Rectal smooth muscle tissue (tissue), 1 donor: Measurements from ENCODE around the gene SLC13A4.
"Not testable (repeated sequence)": the region's sequence is repeated elsewhere in the genome, so short reads cannot be mapped to it uniquely, and the experiment has no call there.

Experiments used
- H3K27ac ChIP-seq: one replicate; pipeline ENCODE4 v1.7.0; 2013; ENCODE audit warnings: low read depth, low read length, inconsistent platforms
- H3K27me3 ChIP-seq: one replicate; pipeline ENCODE4 v1.7.0; 2013; ENCODE audit warnings: low read length; ENCODE audit not compliant: control insufficient read depth, insufficient read depth
- H3K36me3 ChIP-seq: one replicate; pipeline ENCODE4 v1.7.0; 2013; ENCODE audit warnings: low read length; ENCODE audit not compliant: control insufficient read depth, insufficient read depth
- H3K4me1 ChIP-seq: one replicate; pipeline ENCODE4 v1.7.0; 2013; ENCODE audit warnings: low read length; ENCODE audit not compliant: control insufficient read depth, insufficient read depth
- H3K4me3 ChIP-seq: one replicate; pipeline ENCODE4 v1.7.0; 2013; ENCODE audit warnings: low read length
- H3K9ac ChIP-seq: one replicate; pipeline ENCODE4 v1.7.0; 2013; ENCODE audit warnings: low read length

The SLC13A4 gene

DNA sequence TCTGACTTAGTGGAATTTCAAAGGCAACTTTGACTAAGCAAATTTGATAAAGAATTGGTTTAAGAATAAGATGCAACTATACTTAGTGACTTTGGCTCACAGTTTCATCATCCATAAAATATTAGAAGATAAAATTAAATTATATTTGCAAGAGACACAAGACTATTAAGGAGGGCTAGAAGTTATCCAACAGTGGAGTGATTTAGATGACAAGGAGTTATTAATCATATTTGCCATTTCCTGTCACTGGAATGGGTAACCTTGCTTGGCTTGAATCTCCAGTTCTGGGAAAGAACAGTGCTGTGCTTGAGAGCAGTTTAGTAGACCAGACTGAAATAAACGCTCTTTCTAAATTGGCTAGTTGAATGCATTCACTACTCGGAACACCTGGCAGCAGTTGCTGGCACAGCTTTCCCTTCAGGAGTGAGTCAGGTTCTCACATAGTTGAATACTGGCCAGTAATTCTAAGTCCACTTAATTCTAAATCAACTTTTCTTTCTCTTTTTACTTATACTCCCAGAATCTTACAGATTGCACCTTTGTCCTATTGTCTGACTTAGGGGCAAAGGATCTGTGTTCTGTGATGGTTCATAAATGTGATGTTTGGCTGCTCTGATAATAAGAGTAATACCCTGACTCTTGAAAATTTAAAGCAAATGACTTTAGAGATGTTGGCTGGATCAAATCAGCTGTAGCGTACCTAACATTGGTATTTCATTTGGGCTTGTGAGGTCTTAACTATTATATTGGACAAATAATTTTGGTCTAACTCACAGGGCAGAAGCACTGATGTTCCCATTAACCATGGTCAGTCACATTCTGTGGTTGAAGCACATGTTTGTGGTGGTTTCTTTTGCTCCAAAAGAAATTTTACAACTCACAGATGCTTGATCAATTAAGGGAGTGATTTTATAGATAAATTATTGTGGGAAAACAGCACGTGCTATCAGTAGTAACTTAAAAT lies 49.1 kb downstream of the SLC13A4 start:
- no peak overlapping the region for H3K27ac ChIP-seq
- peaks cover 10% of the 10 kb centered on the region for H3K4me1 ChIP-seq
- no peaks in the 10 kb centered on the region for H3K27me3 ChIP-seq
- H3K4me3 ChIP-seq: no peak overlapping the region
- H3K36me3 ChIP-seq: no peaks in the 10 kb centered on the region
- no peak overlapping the region for H3K9ac ChIP-seq

- H3K4me1 ChIP-seq: peaks cover 11% of the 10 kb centered on the region
- H3K4me3 ChIP-seq: no peak overlapping the region
- H3K36me3 ChIP-seq: no peaks in the 10 kb centered on the region
- H3K9ac ChIP-seq: no peak overlapping the region
- H3K27me3 ChIP-seq: no peaks in the 10 kb centered on the region
- H3K27ac ChIP-seq: no peak overlapping the region
Measured at GRCh38 chr7:135673360-135673706, 54.7 kb downstream of the SLC13A4 start.

GRCh38 chr7:135672560-135673359 lies 55.2 kb downstream of the SLC13A4 start:
- Histone ChIP-seq H3K4me1 (peaks cover 10% of the 10 kb centered on the region), H3K4me3 (no peak overlapping the region), H3K27ac (no peak overlapping the region), H3K36me3 (no peaks in the 10 kb centered on the region), H3K27me3 (no peaks in the 10 kb centered on the region), H3K9ac (no peak overlapping the region)

- Histone ChIP-seq H3K27ac (no peak overlapping the region), H3K4me1 (peaks cover 10% of the 10 kb centered on the region)
Measured at GRCh38 chr7:135670179-135670578, 57.8 kb downstream of the SLC13A4 start.

DNA sequence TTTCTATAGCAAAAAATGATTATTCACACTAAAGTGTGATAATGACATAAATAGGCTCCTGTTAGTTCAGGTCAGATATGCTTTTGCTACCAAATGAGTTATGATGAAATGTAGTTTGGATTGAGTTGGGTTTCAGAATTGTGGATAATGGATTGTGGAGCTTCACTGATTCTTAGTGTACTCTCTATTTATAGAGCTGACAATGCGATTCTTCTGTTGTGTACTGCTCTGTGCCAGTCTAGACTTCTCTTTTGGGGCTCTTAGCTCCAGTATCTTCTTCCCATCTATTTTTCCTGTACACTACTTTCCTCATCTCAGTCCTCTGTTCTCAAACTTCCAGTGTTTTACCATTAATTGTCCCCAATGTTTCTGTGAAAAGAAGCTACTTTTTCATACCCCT lies 58.2 kb downstream of the SLC13A4 start:
- no peak overlapping the region for H3K9ac ChIP-seq
- peaks cover 10% of the 10 kb centered on the region for H3K4me1 ChIP-seq
- H3K27me3 ChIP-seq: no peaks in the 10 kb centered on the region
- H3K27ac ChIP-seq: no peak overlapping the region
- no peaks in the 10 kb centered on the region for H3K36me3 ChIP-seq
- no peak overlapping the region for H3K4me3 ChIP-seq

More at GRCh38 chr7:135670179-135670578, 57.8 kb downstream of the SLC13A4 start:
- no peak overlapping the region for H3K4me3 ChIP-seq
- H3K36me3 ChIP-seq: no peaks in the 10 kb centered on the region
- no peaks in the 10 kb centered on the region for H3K27me3 ChIP-seq
- H3K9ac ChIP-seq: no peak overlapping the region

GRCh38 chr7:135668852-135669395 lies 59.1 kb downstream of the SLC13A4 start:
- not testable (repeated sequence) for H3K27me3 ChIP-seq, H3K27ac ChIP-seq, H3K36me3 ChIP-seq, H3K9ac ChIP-seq, H3K4me3 ChIP-seq
- H3K4me1 ChIP-seq: peaks cover 12% of the 10 kb centered on the region

GRCh38 chr7:135667626-135668025 lies 60.4 kb downstream of the SLC13A4 start:
- H3K9ac ChIP-seq, H3K27me3 ChIP-seq, H3K27ac ChIP-seq, H3K4me3 ChIP-seq, H3K36me3 ChIP-seq: not testable (repeated sequence)
- peaks cover 17% of the 10 kb centered on the region for H3K4me1 ChIP-seq

DNA sequence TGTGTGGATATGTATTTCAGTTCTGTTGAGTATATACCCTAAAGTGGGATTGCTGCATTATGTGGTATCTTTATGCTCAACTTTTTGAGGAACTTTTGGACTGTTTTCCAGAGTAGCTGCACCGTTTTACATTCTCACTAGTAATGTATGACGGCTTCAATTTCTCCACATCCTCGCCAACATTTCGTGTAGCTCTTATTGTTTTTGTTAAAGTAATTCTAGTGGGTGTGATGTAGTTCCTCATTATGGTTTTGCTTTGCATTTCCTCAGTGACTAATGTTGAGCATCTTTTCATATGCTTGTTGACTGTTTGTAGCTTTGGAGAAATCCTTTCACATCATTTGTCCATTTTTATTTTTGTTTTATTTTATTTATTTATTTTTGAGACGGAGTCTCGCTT lies 61.1 kb downstream of the SLC13A4 start:
- H3K27ac ChIP-seq: no peak overlapping the region

GRCh38 chr7:135666156-135666555 lies 61.8 kb downstream of the SLC13A4 start:
- Histone ChIP-seq H3K36me3 (no peaks in the 10 kb centered on the region), H3K4me1 (peaks cover 17% of the 10 kb centered on the region), H3K9ac (no peak overlapping the region), H3K4me3 (no peak overlapping the region), H3K27me3 (no peaks in the 10 kb centered on the region), H3K27ac (no peak overlapping the region)

More for the DNA sequence above, 61.1 kb downstream of the SLC13A4 start:
- H3K4me3 ChIP-seq: no peak overlapping the region
- H3K27me3 ChIP-seq: no peaks in the 10 kb centered on the region
- H3K36me3 ChIP-seq: no peaks in the 10 kb centered on the region
- H3K9ac ChIP-seq: no peak overlapping the region
- H3K4me1 ChIP-seq: peaks cover 17% of the 10 kb centered on the region

DNA sequence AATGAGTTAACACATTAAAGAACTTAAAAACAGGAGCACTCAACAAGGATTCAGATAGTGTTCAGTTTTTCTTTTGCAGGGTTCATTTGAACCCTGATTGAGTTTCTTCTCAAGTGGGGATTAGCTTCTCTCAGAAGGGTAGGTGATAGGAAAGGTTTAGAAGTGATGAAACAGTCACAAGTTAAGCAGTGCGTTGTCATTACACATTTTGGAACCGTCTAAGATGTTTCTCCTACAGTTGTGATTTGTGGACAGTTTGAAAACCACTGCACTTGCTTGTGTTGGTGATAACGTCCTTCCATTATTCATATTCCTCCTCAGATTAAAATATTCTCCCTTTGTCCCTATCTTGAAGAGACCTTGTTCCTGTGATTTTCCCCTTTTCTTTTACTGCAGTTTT lies 62.9 kb downstream of the SLC13A4 start:
- H3K4me1 ChIP-seq: peaks cover 13% of the 10 kb centered on the region
- H3K36me3 ChIP-seq: no peaks in the 10 kb centered on the region
- H3K4me3 ChIP-seq: no peak overlapping the region
- no peaks in the 10 kb centered on the region for H3K27me3 ChIP-seq
- H3K27ac ChIP-seq: no peak overlapping the region
- no peak overlapping the region for H3K9ac ChIP-seq

- Histone ChIP-seq H3K4me1 (peaks cover 12% of the 10 kb centered on the region), H3K27me3 (no peaks in the 10 kb centered on the region), H3K4me3 (no peak overlapping the region), H3K36me3 (no peaks in the 10 kb centered on the region), H3K27ac (no peak overlapping the region), H3K9ac (no peak overlapping the region)
Measured at GRCh38 chr7:135664046-135664589, 63.9 kb downstream of the SLC13A4 start.
